AG04450 (cell line): ENCODE measurements around the gene TCEA3. TPM values are rescaled to one million over a fixed set of nuclear protein-coding genes. Genes with fewer than 3 reads are reported as not detected.

ENCODE experiments used
- CTCF ChIA-PET: fragments of 300-600, 350-600 bp; formaldehyde crosslinking; extraction: SDS; loops from one replicate; lab custom pipeline; 2022; ENCODE audit warnings: antibody characterized with exemption, inconsistent platforms; lab: Charles Lee
- POLR2A ChIA-PET: fragments of 350-600 bp; formaldehyde crosslinking; extraction: SDS; loops from one replicate; lab custom pipeline; 2021; ENCODE audit warnings: antibody characterized with exemption, inconsistent platforms; lab: Yijun Ruan, JAX
- DNase-seq: peaks from one replicate; pipeline ENCODE4 v3.0.0-alpha.2; 2011; ENCODE audit warnings: low read depth, low spot score
- H3K27ac ChIP-seq: one replicate; pipeline ENCODE4 v1.5.1; 2012; ENCODE audit warnings: low read depth, low read length, control low read depth
- H3K27me3 ChIP-seq: one replicate; pipeline ENCODE4 v1.6.0; 2012; ENCODE audit warnings: low read length; ENCODE audit not compliant: control insufficient read depth, insufficient read depth
- H3K4me3 ChIP-seq: 2 replicates; pipeline ENCODE4 v1.5.1; 2011; ENCODE audit warnings: mild to moderate bottlenecking, low read depth, low read length, control low read depth
- H3K9me3 ChIP-seq: 2 replicates; pipeline ENCODE4 v1.5.1; 2012; ENCODE audit warnings: low read length; ENCODE audit not compliant: control insufficient read depth, insufficient read depth
- polyA plus RNA-seq: library from polyadenylated mRNA; depleted of rRNA; stranded (reverse); fragments of >200 nt; gene quantifications from 2 replicates; pipeline ENCODE4 v1.2.3, GENCODE V29; 2011
- TF ChIP-seq, protein P1 (sequence below): IDR thresholded peaks from 2 replicates; pipeline ENCODE4 v1.5.1; 2011; ENCODE audit warnings: low read depth, low read length, control low read depth, inconsistent platforms

The TCEA3 gene
- polyA plus RNA-seq, 1 experiment, result 14.7 TPM

DNA sequence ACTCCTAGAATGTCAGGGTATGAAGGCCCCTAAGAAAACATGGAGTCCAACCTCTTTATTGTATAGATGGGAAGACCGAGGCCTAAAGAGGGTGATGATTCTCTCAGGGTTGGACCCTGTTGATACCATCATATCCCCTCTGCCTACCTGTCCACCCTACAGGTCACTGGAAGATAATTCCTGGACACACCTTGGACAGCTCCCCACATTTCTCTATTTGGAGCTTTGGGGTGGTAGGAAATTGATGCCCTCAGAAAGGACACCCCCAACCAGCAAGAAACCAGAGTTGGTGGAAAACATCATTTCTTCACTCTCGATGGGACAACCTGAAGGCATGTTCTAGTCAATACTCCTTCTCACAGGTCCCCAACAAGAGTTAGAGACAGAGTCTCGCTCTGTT is 3.0 kb upstream of the TCEA3 start:
- ChIA-PET CTCF (no interaction called here), POLR2A (interaction anchor here (0.9 kb wide), 1 partner anchor 9 kb away, joined by 3 read pairs; no protein-coding TSS in a partner anchor)
- TF ChIP-seq, protein P1, sequence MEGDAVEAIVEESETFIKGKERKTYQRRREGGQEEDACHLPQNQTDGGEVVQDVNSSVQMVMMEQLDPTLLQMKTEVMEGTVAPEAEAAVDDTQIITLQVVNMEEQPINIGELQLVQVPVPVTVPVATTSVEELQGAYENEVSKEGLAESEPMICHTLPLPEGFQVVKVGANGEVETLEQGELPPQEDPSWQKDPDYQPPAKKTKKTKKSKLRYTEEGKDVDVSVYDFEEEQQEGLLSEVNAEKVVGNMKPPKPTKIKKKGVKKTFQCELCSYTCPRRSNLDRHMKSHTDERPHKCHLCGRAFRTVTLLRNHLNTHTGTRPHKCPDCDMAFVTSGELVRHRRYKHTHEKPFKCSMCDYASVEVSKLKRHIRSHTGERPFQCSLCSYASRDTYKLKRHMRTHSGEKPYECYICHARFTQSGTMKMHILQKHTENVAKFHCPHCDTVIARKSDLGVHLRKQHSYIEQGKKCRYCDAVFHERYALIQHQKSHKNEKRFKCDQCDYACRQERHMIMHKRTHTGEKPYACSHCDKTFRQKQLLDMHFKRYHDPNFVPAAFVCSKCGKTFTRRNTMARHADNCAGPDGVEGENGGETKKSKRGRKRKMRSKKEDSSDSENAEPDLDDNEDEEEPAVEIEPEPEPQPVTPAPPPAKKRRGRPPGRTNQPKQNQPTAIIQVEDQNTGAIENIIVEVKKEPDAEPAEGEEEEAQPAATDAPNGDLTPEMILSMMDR, result no peak
- H3K9me3 ChIP-seq, result no peaks in the 10 kb centered on the region
- no peak overlapping the region for H3K4me3 ChIP-seq
- H3K27me3 ChIP-seq, result no peaks in the 10 kb centered on the region
- no peak overlapping the region for H3K27ac ChIP-seq
- DNase-seq, result no peak

DNA sequence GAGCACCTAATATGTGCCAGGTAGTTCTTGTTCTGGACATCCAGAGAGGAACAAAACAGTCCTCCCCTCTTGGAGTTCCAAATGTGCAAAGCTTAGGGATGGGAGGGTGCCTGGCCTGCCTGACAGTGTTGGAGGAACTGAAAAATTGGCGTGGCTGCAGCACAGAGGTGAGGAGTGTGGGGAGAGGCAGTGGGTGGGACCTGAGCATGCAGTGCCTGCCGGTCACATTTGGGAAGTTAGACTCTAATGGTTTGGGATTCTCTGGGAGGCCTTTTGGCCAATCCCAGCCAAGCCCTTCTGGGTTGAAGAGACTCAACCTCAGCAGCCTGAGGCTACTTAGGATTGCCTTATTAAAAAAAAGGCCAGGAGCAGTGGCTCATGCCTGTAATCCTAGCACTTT is 2.3 kb upstream of the TCEA3 start:
- Histone ChIP-seq H3K27me3 (no peaks in the 10 kb centered on the region), H3K4me3 (no peak overlapping the region), H3K27ac (no peak overlapping the region), H3K9me3 (no peaks in the 10 kb centered on the region)
- POLR2A ChIA-PET, result interaction anchor here (0.9 kb wide), 1 partner anchor 9 kb away, joined by 3 read pairs; no protein-coding TSS in a partner anchor
- TF ChIP-seq, protein P1, result no peak
- CTCF ChIA-PET, result interaction anchor here (0.8 kb wide), 1 partner anchor 23 kb away, joined by 3 read pairs; no protein-coding TSS in a partner anchor
- DNase-seq, result no peak

DNA sequence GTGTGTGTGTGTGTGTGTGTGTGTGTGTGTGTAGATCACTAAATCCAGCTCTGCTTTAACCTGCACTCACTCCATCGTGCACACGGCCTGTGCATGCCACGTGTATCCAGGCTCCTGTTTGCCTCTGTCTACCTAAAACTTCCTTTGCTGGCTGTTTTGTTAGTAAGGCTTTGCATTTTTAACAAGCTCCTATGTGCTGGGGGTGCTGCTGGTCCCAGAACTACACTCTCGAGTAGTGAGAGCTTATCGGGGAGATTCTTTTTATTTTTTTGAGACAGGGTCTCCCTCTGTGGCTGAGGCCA is 596 bp upstream of the TCEA3 start:
- Histone ChIP-seq H3K27me3 (no peaks in the 10 kb centered on the region), H3K4me3 (peak overlapping the region; percentile 55; the same call in 1 of the 2 replicates), H3K9me3 (no peaks in the 10 kb centered on the region), H3K27ac (no peak overlapping the region)
- ChIA-PET POLR2A (no interaction called here), CTCF (interaction anchor here (0.6 to 1.0 kb wide), 4 partner anchors 20 to 117 kb away, joined by 3 to 5 read pairs (median 4); no protein-coding TSS in a partner anchor)
- no peak for DNase-seq
- TF ChIP-seq, protein P1, result no peak

DNA sequence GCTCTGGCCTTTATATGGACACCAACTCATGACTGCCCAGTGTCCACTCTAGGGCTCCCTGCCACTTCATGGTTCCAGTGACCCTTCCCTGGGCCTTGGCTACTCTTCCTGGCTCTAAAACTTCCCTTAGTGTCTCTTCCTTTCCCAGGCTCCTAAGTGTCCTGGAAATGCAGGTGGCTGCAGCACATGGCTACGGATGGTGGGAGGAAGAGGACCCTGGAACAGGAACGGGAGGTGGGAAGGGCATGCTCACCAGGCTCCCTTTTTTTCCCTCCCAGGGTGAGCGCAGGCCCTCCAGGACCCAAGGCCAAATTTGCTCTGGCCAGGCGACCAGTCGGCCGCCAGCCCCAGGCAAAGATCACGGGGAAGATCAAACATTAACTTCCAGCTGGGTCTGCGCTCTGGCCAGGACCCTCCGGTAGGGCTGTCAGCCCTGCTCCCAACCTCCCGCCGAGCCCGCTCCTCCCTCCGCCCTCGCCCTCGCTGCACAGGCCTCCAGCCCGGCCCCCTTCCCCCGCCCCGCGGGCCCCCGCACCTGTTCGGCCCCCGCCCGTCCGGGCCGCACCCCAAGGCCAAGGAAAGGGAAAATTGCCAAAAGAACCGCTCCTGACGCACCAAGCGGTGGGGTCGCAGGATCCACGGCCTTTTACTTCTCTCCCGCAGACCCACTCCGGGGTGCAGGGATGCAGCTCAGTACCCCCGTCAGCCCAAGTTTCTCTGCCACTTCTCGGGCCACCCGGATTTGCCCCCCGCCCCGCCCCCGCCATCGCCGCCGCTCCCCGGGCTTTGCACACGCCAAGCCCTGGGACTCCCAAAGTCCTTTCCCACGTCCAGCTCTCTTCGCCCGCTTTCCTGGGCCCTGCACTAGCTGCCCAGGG is 894 bp downstream of the TCEA3 start:
- POLR2A ChIA-PET, result interaction anchor here (2.1 to 2.9 kb wide), 2 partner anchors 60 to 79 kb away, joined by 10 to 27 read pairs; partner anchors contain the start of genes ASAP3 and HNRNPR
- no peak for DNase-seq
- Histone ChIP-seq H3K9me3 (no peaks in the 10 kb centered on the region), H3K27ac (peak overlapping the region; percentile 31), H3K27me3 (no peaks in the 10 kb centered on the region), H3K4me3 (peak overlapping the region; percentile 55)
- TF ChIP-seq, protein P1, result no peak
- CTCF ChIA-PET, result interaction anchor here (1.0 kb wide), 1 partner anchor 20 kb away, joined by 4 read pairs; no protein-coding TSS in a partner anchor

DNA sequence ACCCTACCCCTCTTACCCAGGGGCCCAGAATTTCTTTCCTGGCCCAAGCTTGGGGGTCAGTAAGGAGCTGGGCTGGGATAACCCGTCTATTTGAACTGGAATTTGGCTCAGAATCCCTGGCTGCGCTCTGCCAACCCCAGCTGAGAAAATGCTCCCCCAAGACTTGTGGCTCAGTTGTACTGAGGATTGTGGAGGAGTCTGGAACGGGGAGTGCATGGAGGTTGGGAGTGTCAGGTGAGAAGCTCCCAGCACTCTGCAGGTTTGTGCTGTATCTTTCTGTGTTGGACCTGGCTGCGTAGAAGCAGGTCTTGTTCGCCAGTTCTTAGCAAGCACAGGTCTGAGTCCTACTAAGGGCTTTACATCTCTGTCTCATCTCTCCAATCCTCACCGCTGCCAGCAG is 1.6 kb downstream of the TCEA3 start:
- CTCF ChIA-PET, result interaction anchor here (1.0 to 3.9 kb wide), 4 partner anchors 19 to 117 kb away, joined by 3 to 25 read pairs (median 4); partner anchors contain the start of gene HNRNPR
- H3K4me3 ChIP-seq, result no peak overlapping the region

More for the DNA sequence above, 1.6 kb downstream of the TCEA3 start:
- H3K27ac ChIP-seq, result peak overlapping the region; percentile 88
- TF ChIP-seq, protein P1, result no peak
- no peaks in the 10 kb centered on the region for H3K27me3 ChIP-seq
- no peaks in the 10 kb centered on the region for H3K9me3 ChIP-seq
- no peak for DNase-seq
- POLR2A ChIA-PET, result interaction anchor here (0.6 to 2.9 kb wide), 9 partner anchors 11 to 80 kb away, joined by 4 to 27 read pairs (median 6); partner anchors contain the start of genes ASAP3 and HNRNPR
